CD4-positive, CD25-positive, alpha-beta regulatory T cell (primary cell): ENCODE data around the gene GAP43. TPM values are rescaled to one million over a fixed set of nuclear protein-coding genes. Genes with fewer than 3 reads are reported as not detected.

ENCODE experiments used
- ATAC-seq, 2 donors: fragments of 150-1000 bp; cut with Tn5 transposase; one replicate each; pipeline ENCODE4 v1.10.0; 2021; ENCODE audit warnings: low read depth in 2 of 2, moderate number of reproducible peaks in 2 of 2, moderate library complexity in 1 of 2
- DNase-seq, 3 donors: peaks; one replicate each; pipeline versions ENCODE4 v3.0.0 to v3.0.0-alpha.2; 2012 to 2022; ENCODE audit warnings: mixed read lengths in 1 of 3
- H3K27ac ChIP-seq: one replicate; pipeline ENCODE4 v1.7.0; 2013; ENCODE audit warnings: mild to moderate bottlenecking, low read length; ENCODE audit not compliant: insufficient read depth, poor library complexity, severe bottlenecking
- H3K27me3 ChIP-seq: one replicate; pipeline ENCODE4 v1.7.0; 2013; ENCODE audit warnings: low read length; ENCODE audit not compliant: control insufficient read depth, insufficient read depth
- H3K36me3 ChIP-seq: one replicate; pipeline ENCODE4 v1.7.0; 2013; ENCODE audit warnings: mild to moderate bottlenecking, low read length, moderate library complexity; ENCODE audit not compliant: control insufficient read depth, insufficient read depth
- H3K4me1 ChIP-seq: 2 replicates; pipeline ENCODE4 v1.7.0; 2013; ENCODE audit warnings: mild to moderate bottlenecking, low read length; ENCODE audit not compliant: insufficient read depth, control insufficient read depth, poor library complexity, severe bottlenecking
- H3K4me3 ChIP-seq: one replicate; pipeline ENCODE4 v1.7.0; 2013; ENCODE audit warnings: low read depth, mild to moderate bottlenecking, low read length, moderate library complexity
- H3K9me3 ChIP-seq, 2 experiments: 1 replicate in 1 of 2; 2 replicates in 1 of 2; pipeline ENCODE4 v1.7.0; 2013; ENCODE audit warnings: low read length in 2 of 2, mild to moderate bottlenecking in 1 of 2, moderate library complexity in 1 of 2; ENCODE audit not compliant: control insufficient read depth in 2 of 2
- H3K27ac Mint-ChIP-seq, 3 donors: one replicate each; pipeline ENCODE4 v1.8.0; 2020 to 2022; ENCODE audit warnings: mild to moderate bottlenecking in 3 of 3, mixed read lengths in 3 of 3, moderate library complexity in 2 of 3
- H3K27me3 Mint-ChIP-seq: one replicate; pipeline ENCODE4 v1.8.0; 2022; ENCODE audit warnings: mild to moderate bottlenecking, mixed read lengths
- H3K36me3 Mint-ChIP-seq: one replicate; pipeline ENCODE4 v1.8.0; 2020; ENCODE audit warnings: mixed read lengths
- H3K4me1 Mint-ChIP-seq, 4 donors: one replicate each; pipeline ENCODE4 v1.8.0; 2020 to 2022; ENCODE audit warnings: mixed read lengths in 4 of 4, mild to moderate bottlenecking in 1 of 4
- H3K4me3 Mint-ChIP-seq, 4 donors: one replicate each; pipeline ENCODE4 v1.8.0; 2020 to 2022; ENCODE audit warnings: mild to moderate bottlenecking in 4 of 4, mixed read lengths in 4 of 4, moderate library complexity in 3 of 4
- H3K9me3 Mint-ChIP-seq, 7 donors: one replicate each; pipeline ENCODE4 v1.8.0; 2020 to 2022; ENCODE audit warnings: mixed read lengths in 7 of 7, mild to moderate bottlenecking in 3 of 7, moderate library complexity in 2 of 7
- polyA plus RNA-seq, 4 donors: library from polyadenylated mRNA; unstranded; fragments of 300-500 nt; fragmentation: Illumina TruSeq; gene quantifications; one replicate each; pipeline ENCODE4 v1.2.3, GENCODE V29; 2021
- total RNA-seq: library from RNA; stranded (reverse); gene quantifications from one replicate; pipeline ENCODE4 v1.2.3, GENCODE V29; 2022

GAP43 gene
- total and polyA plus RNA-seq, 5 donors from 2014 or later = not detected

DNA sequence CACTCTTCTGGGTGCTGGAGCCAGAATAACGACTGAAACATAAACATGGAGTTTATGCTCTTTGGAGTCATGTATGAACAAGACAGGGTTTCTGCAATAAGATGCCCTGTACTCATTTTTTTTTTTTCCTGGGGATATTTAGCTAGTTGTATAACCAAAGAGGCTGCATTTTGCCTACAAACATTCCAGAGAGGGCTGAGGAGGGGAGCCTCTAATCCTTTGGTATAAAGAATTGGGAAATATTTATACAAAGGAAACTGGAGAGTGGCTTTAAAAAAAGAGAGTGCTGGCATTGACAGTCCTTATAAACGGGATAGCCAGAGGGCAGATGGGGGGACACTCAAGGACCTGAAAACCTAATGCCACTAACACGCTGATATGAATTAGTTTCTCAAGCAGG, 32.4 kb upstream of the GAP43 start:
- H3K9me3 Mint-ChIP-seq = peaks cover 0 to 5% (median 1%) of the 10 kb centered on the region in 7 donors
- Histone ChIP-seq H3K9me3 (no peaks in the 10 kb centered on the region), H3K4me1 (no peaks in the 10 kb centered on the region), H3K36me3 (no peaks in the 10 kb centered on the region), H3K27me3 (peaks cover 4% of the 10 kb centered on the region), H3K27ac (no peak overlapping the region), H3K4me3 (no peak overlapping the region)
- H3K4me1 Mint-ChIP-seq = no peaks in the 10 kb centered on the region
- no peak for DNase-seq
- H3K27ac Mint-ChIP-seq = no peak overlapping the region
- H3K36me3 Mint-ChIP-seq = no peaks in the 10 kb centered on the region
- ATAC-seq = no peak
- H3K27me3 Mint-ChIP-seq = no peaks in the 10 kb centered on the region
- H3K4me3 Mint-ChIP-seq = no peak overlapping the region

DNA sequence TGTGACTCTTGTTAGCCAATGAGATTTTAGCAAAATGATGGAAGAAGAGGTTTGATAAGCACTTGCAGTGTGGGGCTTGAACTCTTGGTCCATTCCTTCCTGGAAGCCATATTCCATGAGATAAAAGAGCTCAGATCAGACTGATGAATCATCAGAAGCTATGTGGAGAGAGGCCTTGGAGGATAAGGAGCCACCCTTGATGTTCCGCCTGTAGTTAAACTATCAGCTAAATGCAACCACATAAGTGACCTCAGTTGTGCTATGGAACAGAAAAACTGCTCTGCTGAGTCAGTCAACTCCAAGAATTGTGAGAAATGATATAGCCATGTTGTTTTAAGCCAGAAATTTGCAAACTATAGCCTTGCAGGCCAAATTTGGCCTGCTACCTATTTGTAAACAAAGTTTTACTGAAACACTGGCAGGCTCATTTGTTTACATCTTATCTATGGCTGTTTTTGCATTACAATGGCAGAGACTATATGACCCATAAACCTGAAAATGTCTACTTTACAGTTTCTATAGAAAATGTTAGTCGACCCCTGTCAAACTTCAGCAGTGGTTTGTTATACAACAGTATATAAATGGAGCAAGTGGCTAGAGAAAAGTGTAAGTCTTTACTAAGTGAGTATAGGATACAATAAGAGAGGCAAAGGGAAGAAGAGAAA, 27.6 kb upstream of the GAP43 start:
- Histone ChIP-seq H3K4me1 (no peaks in the 10 kb centered on the region), H3K36me3 (no peaks in the 10 kb centered on the region), H3K9me3 (no peaks in the 10 kb centered on the region), H3K27me3 (peaks cover 1% of the 10 kb centered on the region), H3K27ac (no peak overlapping the region), H3K4me3 (no peak overlapping the region)
- ATAC-seq = no peak
- no peaks in the 10 kb centered on the region for H3K4me1 Mint-ChIP-seq
- no peaks in the 10 kb centered on the region for H3K36me3 Mint-ChIP-seq
- H3K27me3 Mint-ChIP-seq = no peaks in the 10 kb centered on the region
- no peak for DNase-seq
- no peak overlapping the region for H3K4me3 Mint-ChIP-seq
- H3K9me3 Mint-ChIP-seq = peaks cover 0 to 6% (median 1%) of the 10 kb centered on the region in 7 donors
- no peak overlapping the region for H3K27ac Mint-ChIP-seq

DNA sequence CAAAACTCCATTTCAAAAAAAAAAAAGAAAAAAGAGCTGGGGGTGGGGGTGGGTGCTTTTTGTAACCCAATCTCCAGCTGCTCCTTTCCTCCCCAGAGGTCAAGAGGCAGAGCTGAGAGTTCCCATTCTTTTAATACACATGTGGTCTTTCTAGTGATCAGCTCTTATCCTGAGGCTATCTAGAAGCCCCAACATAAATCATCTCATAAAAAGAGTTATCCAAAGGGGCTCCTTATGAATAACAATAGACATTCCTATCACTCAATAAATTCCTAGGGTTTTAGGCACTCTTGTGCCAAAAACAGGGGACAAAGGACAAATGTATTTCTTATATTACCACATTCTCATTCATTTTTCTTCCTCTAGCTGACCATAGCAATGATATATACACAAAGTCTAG, 25.1 kb upstream of the GAP43 start:
- ATAC-seq (no peak), DNase-seq (no peak)
- no peaks in the 10 kb centered on the region for H3K36me3 Mint-ChIP-seq
- no peaks in the 10 kb centered on the region for H3K27me3 Mint-ChIP-seq
- H3K27ac Mint-ChIP-seq = no peak overlapping the region
- H3K27ac ChIP-seq = no peak overlapping the region
- peaks cover 0 to 6% (median 1%) of the 10 kb centered on the region in 7 donors for H3K9me3 Mint-ChIP-seq
- H3K4me1 ChIP-seq = no peaks in the 10 kb centered on the region
- peaks cover 1% of the 10 kb centered on the region for H3K27me3 ChIP-seq
- no peaks in the 10 kb centered on the region for H3K4me1 Mint-ChIP-seq
- no peak overlapping the region for H3K4me3 Mint-ChIP-seq
- H3K36me3 ChIP-seq = no peaks in the 10 kb centered on the region
- no peaks in the 10 kb centered on the region for H3K9me3 ChIP-seq
- H3K4me3 ChIP-seq = no peak overlapping the region

DNA sequence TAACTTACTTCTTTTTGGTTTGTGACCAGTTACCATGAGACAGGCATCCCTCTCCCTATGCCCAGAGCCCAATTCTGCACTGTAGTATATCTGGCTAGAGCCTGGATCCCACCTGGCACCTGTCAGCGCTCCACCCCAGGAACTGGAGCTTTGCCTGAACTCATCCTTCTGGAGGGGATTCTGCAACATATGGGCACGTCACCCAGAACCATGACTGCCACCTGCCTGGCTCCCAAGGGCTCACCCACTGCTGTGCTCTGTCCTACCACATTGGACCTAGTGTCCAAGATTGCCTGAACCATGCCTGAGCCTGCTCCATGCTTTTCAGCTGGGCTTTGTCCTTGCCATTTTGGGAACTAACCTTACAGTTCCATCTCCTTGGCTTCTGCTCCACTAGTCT, 21.1 kb upstream of the GAP43 start:
- Mint-ChIP-seq H3K4me3 (no peak overlapping the region), H3K27me3 (no peaks in the 10 kb centered on the region), H3K27ac (no peak overlapping the region), H3K4me1 (no peaks in the 10 kb centered on the region), H3K36me3 (no peaks in the 10 kb centered on the region), H3K9me3 (peaks cover 0 to 2% (median 0%) of the 10 kb centered on the region in 7 donors)
- Histone ChIP-seq H3K27me3 (peaks cover 1% of the 10 kb centered on the region), H3K4me3 (no peak overlapping the region), H3K9me3 (no peaks in the 10 kb centered on the region), H3K27ac (no peak overlapping the region), H3K4me1 (no peaks in the 10 kb centered on the region), H3K36me3 (no peaks in the 10 kb centered on the region)
- DNase-seq = no peak
- ATAC-seq = no peak

DNA sequence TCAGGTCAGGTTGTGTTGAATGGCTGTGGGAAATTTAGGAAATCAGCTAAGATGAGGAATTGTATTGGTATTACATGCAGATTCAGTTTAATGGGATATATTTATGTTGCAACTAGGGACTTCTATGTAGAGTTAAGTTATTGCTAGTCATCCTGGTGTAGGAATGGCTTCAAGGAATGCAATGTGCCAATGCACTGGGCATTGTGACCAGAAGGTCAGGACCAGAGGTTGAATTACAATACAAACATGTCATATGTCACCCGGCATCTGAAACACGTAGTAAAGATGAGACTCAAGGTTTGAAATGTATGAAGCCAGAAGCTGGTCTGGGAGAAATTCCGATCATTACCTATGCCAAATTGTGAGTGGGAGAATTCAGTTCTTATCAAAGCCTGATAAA, 11.7 kb upstream of the GAP43 start:
- ATAC-seq = no peak
- H3K27ac ChIP-seq = no peak overlapping the region
- DNase-seq = no peak

DNA sequence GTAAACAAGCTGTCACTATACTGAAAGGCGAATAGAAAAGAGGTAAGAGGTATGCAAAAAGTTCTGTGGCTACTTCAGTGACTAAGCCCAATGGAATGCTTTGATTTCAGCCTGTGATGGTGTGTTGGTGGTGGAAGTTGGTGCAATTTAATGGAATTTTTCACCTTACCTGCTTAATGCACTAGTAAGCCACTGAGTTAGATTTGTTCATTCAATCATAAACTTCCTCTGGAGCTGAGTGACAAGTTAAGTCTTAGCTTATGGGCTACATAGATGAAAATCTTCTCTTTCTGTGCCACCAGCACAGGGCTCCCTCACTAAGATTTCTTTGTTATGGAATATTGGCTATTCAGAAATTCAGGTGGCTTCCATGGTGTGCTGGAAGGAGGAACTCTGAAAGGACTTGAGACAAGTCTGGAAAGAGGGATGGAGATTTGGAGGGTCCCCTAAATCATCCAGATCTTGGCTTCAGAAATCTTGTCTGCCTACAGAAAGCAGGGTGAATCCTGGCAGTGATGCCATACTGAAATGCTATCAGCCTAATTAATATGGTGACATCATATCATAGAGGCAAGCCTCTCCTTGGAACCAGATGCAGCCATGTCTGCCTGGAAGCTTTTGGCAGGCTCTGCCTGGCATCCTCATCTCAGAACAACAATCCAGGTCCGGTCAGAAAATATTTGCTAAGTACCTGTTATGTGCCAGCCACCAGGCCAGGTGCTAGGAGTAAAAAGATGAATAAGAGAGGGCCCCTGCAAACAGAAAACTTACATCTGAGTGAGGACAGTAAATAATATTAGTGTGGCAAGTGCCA, 8.1 kb upstream of the GAP43 start:
- no peaks in the 10 kb centered on the region for H3K36me3 ChIP-seq
- H3K27me3 Mint-ChIP-seq = peaks cover 10% of the 10 kb centered on the region
- no peaks in the 10 kb centered on the region for H3K4me1 Mint-ChIP-seq
- no peaks in the 10 kb centered on the region for H3K9me3 ChIP-seq
- H3K27me3 ChIP-seq = no peaks in the 10 kb centered on the region
- no peak overlapping the region for H3K4me3 ChIP-seq
- peaks cover 0 to 2% (median 0%) of the 10 kb centered on the region in 7 donors for H3K9me3 Mint-ChIP-seq
- ATAC-seq = no peak
- H3K27ac ChIP-seq = no peak overlapping the region
- no peak for DNase-seq
- H3K4me1 ChIP-seq = no peaks in the 10 kb centered on the region
- H3K4me3 Mint-ChIP-seq = no peak overlapping the region
- H3K27ac Mint-ChIP-seq = no peak overlapping the region
- no peaks in the 10 kb centered on the region for H3K36me3 Mint-ChIP-seq

More for the DNA sequence above, 11.7 kb upstream of the GAP43 start:
- Histone ChIP-seq H3K27me3 (peaks cover 2% of the 10 kb centered on the region), H3K9me3 (no peaks in the 10 kb centered on the region), H3K4me3 (no peak overlapping the region), H3K4me1 (no peaks in the 10 kb centered on the region), H3K36me3 (no peaks in the 10 kb centered on the region)
- Mint-ChIP-seq H3K4me3 (no peak overlapping the region), H3K36me3 (no peaks in the 10 kb centered on the region), H3K9me3 (peaks cover 0 to 6% (median 0%) of the 10 kb centered on the region in 7 donors), H3K27me3 (peaks cover 13% of the 10 kb centered on the region), H3K4me1 (no peaks in the 10 kb centered on the region), H3K27ac (no peak overlapping the region)

DNA sequence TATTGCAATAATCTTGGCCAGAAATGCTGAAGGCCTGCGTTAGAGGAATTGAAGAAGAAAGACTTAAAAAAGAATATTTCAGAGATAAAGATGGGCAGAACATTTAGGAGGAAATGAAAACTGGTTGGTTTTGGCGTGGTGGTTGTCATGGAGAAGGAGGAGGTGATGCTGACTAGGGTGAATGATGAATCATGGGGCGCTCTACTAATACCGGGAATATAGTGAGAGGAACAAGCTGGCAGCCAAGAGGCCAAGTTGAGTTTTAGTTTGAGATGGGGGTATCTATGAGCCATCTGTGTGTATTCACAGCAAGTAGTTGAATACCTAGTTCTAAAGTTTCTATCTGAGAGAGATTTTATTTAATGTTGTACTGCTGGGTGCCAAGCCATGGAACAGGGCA, 6.8 kb upstream of the GAP43 start:
- Histone ChIP-seq H3K9me3 (no peaks in the 10 kb centered on the region), H3K27ac (no peak overlapping the region), H3K4me3 (no peak overlapping the region), H3K27me3 (no peaks in the 10 kb centered on the region), H3K36me3 (no peaks in the 10 kb centered on the region), H3K4me1 (no peaks in the 10 kb centered on the region)
- Mint-ChIP-seq H3K9me3 (peaks cover 0 to 2% (median 0%) of the 10 kb centered on the region in 7 donors), H3K4me1 (no peaks in the 10 kb centered on the region), H3K27me3 (peaks cover 10% of the 10 kb centered on the region), H3K36me3 (no peaks in the 10 kb centered on the region), H3K4me3 (no peak overlapping the region), H3K27ac (no peak overlapping the region)
- DNase-seq (no peak), ATAC-seq (no peak)

DNA sequence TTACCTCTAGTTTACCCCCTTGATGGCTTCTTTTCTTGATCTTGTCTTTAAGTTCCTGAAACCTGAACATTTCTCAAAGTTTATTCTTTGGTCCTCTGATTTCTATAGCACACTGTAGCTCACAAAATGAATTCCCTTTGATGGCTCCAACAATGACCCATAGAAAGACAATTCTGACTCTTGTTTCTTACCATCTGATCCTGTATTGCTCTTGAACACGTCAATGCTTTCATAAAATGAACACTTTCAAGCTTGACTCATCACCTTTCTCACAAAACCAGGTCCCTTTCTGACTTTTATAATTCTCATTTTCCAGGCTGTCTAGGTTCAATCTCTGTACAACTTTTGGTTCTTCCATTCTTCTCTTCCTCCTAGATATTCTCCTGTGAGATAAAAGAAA, 5.7 kb upstream of the GAP43 start:
- Histone ChIP-seq H3K4me3 (no peak overlapping the region), H3K27ac (no peak overlapping the region), H3K9me3 (no peaks in the 10 kb centered on the region), H3K4me1 (no peaks in the 10 kb centered on the region), H3K27me3 (peaks cover 2% of the 10 kb centered on the region), H3K36me3 (no peaks in the 10 kb centered on the region)
- no peaks in the 10 kb centered on the region for H3K36me3 Mint-ChIP-seq
- H3K27me3 Mint-ChIP-seq = peaks cover 16% of the 10 kb centered on the region
- peaks cover 0 to 1% (median 0%) of the 10 kb centered on the region in 7 donors for H3K9me3 Mint-ChIP-seq
- no peak for DNase-seq
- no peak for ATAC-seq
- H3K4me1 Mint-ChIP-seq = no peaks in the 10 kb centered on the region
- no peak overlapping the region for H3K4me3 Mint-ChIP-seq
- no peak overlapping the region for H3K27ac Mint-ChIP-seq
